ENCODE results near the gene SSPN.

SSPN gene

GRCh38 chr12:26271889-26272492 lies 76.6 kb downstream of the SSPN start:
- no peak for TF ChIP-seq CTCF (conservative IDR thresholded peaks at IDR 0.05; ENCODE audit: low read length)

GRCh38 chr12:26272851-26273250 lies 77.5 kb downstream of the SSPN start:
- TF ChIP-seq CTCF (conservative IDR thresholded peaks at IDR 0.05; ENCODE audit: low read length), result no peak
- no peak overlapping the region for H3K4me3 ChIP-seq (ENCODE audit: low read length)
- DNase-seq (ENCODE audit: low read depth), result no peak

More at GRCh38 chr12:26271889-26272492, 76.6 kb downstream of the SSPN start:
- DNase-seq (ENCODE audit: low read depth), result peak; percentile 79
- H3K4me3 ChIP-seq (ENCODE audit: low read length), result no peak overlapping the region

- TF ChIP-seq CTCF (conservative IDR thresholded peaks at IDR 0.05; ENCODE audit: low read length), result no peak
- no peak for DNase-seq (ENCODE audit: low read depth)
- no peak overlapping the region for H3K4me3 ChIP-seq (ENCODE audit: low read length)
Observed at GRCh38 chr12:26273811-26274210, 78.4 kb downstream of the SSPN start.

- DNase-seq (ENCODE audit: low read depth), result peak; percentile 98
- H3K4me3 ChIP-seq (ENCODE audit: low read length), result 0 out of 2 replicates have a peak overlapping the region, but pooled peaks have one; percentile 4
- peak; percentile 5; the same call in 1 of the 2 replicates for TF ChIP-seq CTCF (conservative IDR thresholded peaks at IDR 0.05; ENCODE audit: low read length)
Observed at GRCh38 chr12:26274441-26275312, 79.3 kb downstream of the SSPN start.

- no peak overlapping the region for H3K4me3 ChIP-seq (ENCODE audit: low read length)
- DNase-seq (ENCODE audit: low read depth), result peak; percentile 53
- no peak for TF ChIP-seq CTCF (conservative IDR thresholded peaks at IDR 0.05; ENCODE audit: low read length)
Observed at GRCh38 chr12:26275313-26276131, 80.1 kb downstream of the SSPN start.

GRCh38 chr12:26276709-26277108 lies 81.3 kb downstream of the SSPN start:
- no peak for TF ChIP-seq CTCF (conservative IDR thresholded peaks at IDR 0.05; ENCODE audit: low read length)
- DNase-seq (ENCODE audit: low read depth), result peak; percentile 65
- no peak overlapping the region for H3K4me3 ChIP-seq (ENCODE audit: low read length)
